SH-SY5Y (cell line): ENCODE data around the gene APOBEC4.

ENCODE experiments used
- GATA2 ChIP-seq: IDR thresholded peaks from 2 replicates; pipeline ENCODE4 v1.6.1; 2011; ENCODE audit warnings: mild to moderate bottlenecking, low read depth, low read length
- GATA3 ChIP-seq: IDR thresholded peaks from 2 replicates; pipeline ENCODE4 v1.6.1; 2011; ENCODE audit warnings: low read depth, mild to moderate bottlenecking, low read length, moderate library complexity

- TF ChIP-seq GATA2 (no peak), GATA3 (no peak)
Measured at GRCh38 chr1:183600634-183601033, 52.5 kb downstream of the APOBEC4 start.
